K562 (cell line): ENCODE data around the gene NTSR1. TPM values are rescaled to one million over a fixed set of nuclear protein-coding genes. Genes with fewer than 3 reads are reported as not detected.

Experiments
- ARID2 ChIP-seq: fragments of 450-650 bp; IDR thresholded peaks from 2 replicates; pipeline ENCODE4 v1.6.1; 2017; ENCODE audit warnings: antibody characterized with exemption, mild to moderate bottlenecking
- CBFA2T2 ChIP-seq: fragments of 450-650 bp; conservative IDR thresholded peaks from 2 replicates; pipeline ENCODE4 v1.6.1; 2017; ENCODE audit warnings: mild to moderate bottlenecking
- CBX5 ChIP-seq: IDR thresholded peaks from 2 replicates; pipeline ENCODE4 v1.6.1; 2014; ENCODE audit warnings: low read depth, borderline replicate concordance
- CREM ChIP-seq: IDR thresholded peaks from 2 replicates; pipeline ENCODE4 v1.6.1; 2014; ENCODE audit warnings: antibody characterized with exemption, low read depth
- GABPA ChIP-seq: fragments of 200-800 bp; sonication (Bioruptor generic); conservative IDR thresholded peaks from 2 replicates; pipeline ENCODE4 v1.6.1; 2016; ENCODE audit warnings: low read depth, missing genetic modification characterization, missing compliant biosample characterization
- GATAD2A ChIP-seq: fragments of 450-650 bp; IDR thresholded peaks from 2 replicates; pipeline ENCODE4 v1.6.1; 2017
- HNRNPL ChIP-seq: fragments of 200-400 bp; formaldehyde crosslinking; IDR thresholded peaks from 2 replicates; pipeline ENCODE4 v1.6.1; 2017; ENCODE audit warnings: low read depth, mild to moderate bottlenecking, low read length
- ILF3 ChIP-seq: fragments of 450-650 bp; IDR thresholded peaks from 2 replicates; pipeline ENCODE4 v1.6.1; 2018; ENCODE audit warnings: antibody characterized with exemption, mild to moderate bottlenecking, moderate library complexity, borderline replicate concordance
- MAFG ChIP-seq: fragments of 450-650 bp; conservative IDR thresholded peaks from 2 replicates; pipeline ENCODE4 v1.6.1; 2016; ENCODE audit warnings: missing genetic modification characterization, missing compliant biosample characterization
- MBD2 ChIP-seq: sonication (generic); IDR thresholded peaks from 2 replicates; pipeline ENCODE4 v1.6.1; 2016; ENCODE audit warnings: low read depth, borderline replicate concordance
- MXD1 ChIP-seq: fragments of 250-450 bp; sonication (Bioruptor Pico); IDR thresholded peaks from 2 replicates; pipeline ENCODE4 v1.8.0; 2021; ENCODE audit warnings: borderline replicate concordance, mild to moderate bottlenecking, moderate library complexity; ENCODE audit not compliant: poor library complexity, severe bottlenecking
- NCOR1 ChIP-seq: fragments of 450-650 bp; IDR thresholded peaks from 2 replicates; pipeline ENCODE4 v1.6.1; 2016; ENCODE audit warnings: mild to moderate bottlenecking, moderate library complexity
- SIN3A ChIP-seq, 2 experiments: fragments of 150-350 bp in 1 of 2; IDR thresholded peaks; 2 replicates each; pipeline ENCODE4 v1.6.1; 2011 to 2016; ENCODE audit warnings: borderline replicate concordance in 2 of 2, low read depth in 2 of 2, low read length in 2 of 2, mild to moderate bottlenecking in 2 of 2, moderate library complexity in 2 of 2; ENCODE audit not compliant: control insufficient read depth in 1 of 2
- SPI1 ChIP-seq: IDR thresholded peaks from 2 replicates; pipeline ENCODE4 v1.6.1; 2011; ENCODE audit warnings: low read depth, low read length, control low read depth, borderline replicate concordance
- TAF7 ChIP-seq: fragments of 450-650 bp; IDR thresholded peaks from 2 replicates; pipeline ENCODE4 v1.6.1; 2016; ENCODE audit warnings: missing genetic modification characterization, missing compliant biosample characterization
- TBL1XR1 ChIP-seq, 2 experiments: IDR thresholded peaks; 2 replicates each; pipeline ENCODE4 v1.6.1; 2012; ENCODE audit warnings: improper control_type of control experiment in 2 of 2, low read length in 2 of 2, mild to moderate bottlenecking in 1 of 2
- U2AF2 ChIP-seq: fragments of 200-400 bp; formaldehyde crosslinking; optimal IDR thresholded peaks from 2 replicates; pipeline ENCODE3; 2017; ENCODE audit warnings: low read depth, mild to moderate bottlenecking, low read length
- ZBTB5 ChIP-seq: fragments of 450-650 bp; IDR thresholded peaks from 2 replicates; pipeline ENCODE4 v1.6.1; 2017; ENCODE audit warnings: antibody characterized with exemption
- ZNF175 ChIP-seq: fragments of 200-800 bp; sonication (Bioruptor generic); IDR thresholded peaks from 2 replicates; pipeline ENCODE4 v1.6.1; 2016; ENCODE audit warnings: low read depth, mild to moderate bottlenecking, missing genetic modification characterization, missing compliant biosample characterization
- ZNF263 ChIP-seq: sonication (generic); formaldehyde crosslinking; IDR thresholded peaks from 2 replicates; pipeline ENCODE4 v1.8.0; 2022; ENCODE audit warnings: mild to moderate bottlenecking, missing genetic modification reagents, borderline replicate concordance
- ZNF347 ChIP-seq: fragments of 450-650 bp; formaldehyde crosslinking; IDR thresholded peaks from 2 replicates; pipeline ENCODE4 v1.4.0; 2020; ENCODE audit warnings: low read depth, mild to moderate bottlenecking, moderate library complexity
- ZNF655 ChIP-seq: fragments of 250-450 bp; sonication (Bioruptor Pico); IDR thresholded peaks from 2 replicates; pipeline ENCODE4 v1.5.0; 2021
- ZNF695 ChIP-seq: fragments of 450-650 bp; formaldehyde crosslinking; IDR thresholded peaks from 2 replicates; pipeline ENCODE4 v1.4.0; 2020; ENCODE audit warnings: mild to moderate bottlenecking, moderate library complexity
- polyA plus RNA-seq, 8 experiments: library from polyadenylated mRNA; depleted of rRNA in 4 of 8; stranded (reverse) in 5 of 8; unstranded in 3 of 8; fragments of >200 nt; fragmentation: Nextera tagmentation in 2 of 8; fragmentation: Illumina TruSeq in 1 of 8; extraction: Ambion mirVana in 2 of 8; extraction: Trizol in 1 of 8; gene quantifications; 2 replicates each; pipeline versions ENCODE4 v1.2.1 to v1.2.3, GENCODE V29; 2011 to 2014; ENCODE audit warnings: inconsistent platforms in 1 of 8, missing spikeins in 1 of 8
- total RNA-seq, 7 experiments: library from RNA; depleted of rRNA in 6 of 7; stranded (reverse); fragments of >200 nt in 6 of 7; fragmentation: Illumina TruSeq in 2 of 7; extraction: Trizol in 2 of 7; gene quantifications; 2 replicates each; pipeline versions ENCODE4 v1.2.1 to v1.2.3, GENCODE V29; 2011 to 2021; ENCODE audit warnings: low replicate concordance in 1 of 7
- TF ChIP-seq, protein P1 (sequence below): sonication (generic); formaldehyde crosslinking; IDR thresholded peaks from 2 replicates; pipeline ENCODE4 v1.8.0; 2022; ENCODE audit warnings: mild to moderate bottlenecking, missing genetic modification reagents
- TF ChIP-seq, protein P2 (sequence below), 2 experiments: fragments of 450-650 bp; IDR thresholded peaks; 2 replicates each; pipeline ENCODE4 v1.6.1; 2016

NTSR1 gene
- total and polyA plus RNA-seq, 9 of the 15 experiments (the other 6 are each of a cell fraction or from before 2014, with no cell fraction given) = 0.04 to 0.40 (median 0.13) TPM; not detected in 3

- TF ChIP-seq, protein P1, sequence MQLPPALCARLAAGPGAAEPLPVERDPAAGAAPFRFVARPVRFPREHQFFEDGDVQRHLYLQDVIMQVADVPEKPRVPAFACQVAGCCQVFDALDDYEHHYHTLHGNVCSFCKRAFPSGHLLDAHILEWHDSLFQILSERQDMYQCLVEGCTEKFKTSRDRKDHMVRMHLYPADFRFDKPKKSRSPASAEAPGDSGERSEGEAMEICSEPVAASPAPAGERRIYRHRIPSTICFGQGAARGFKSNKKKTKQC (CRISPR knock-in tag) = no peak
- TF ChIP-seq MAFG = no peak
- no peak for TF ChIP-seq TBL1XR1 (IDR thresholded peaks at IDR 0.05; ENCODE audit: low read length in 2 of 2)
- TF ChIP-seq ZNF347 (CRISPR knock-in tag) = no peak
- no peak for TF ChIP-seq CBX5
- TF ChIP-seq CBFA2T2 = no peak
- TF ChIP-seq NCOR1 = no peak
- peak; percentile 92 for TF ChIP-seq ZNF263 (CRISPR knock-in tag)
- TF ChIP-seq ZBTB5 = no peak
- TF ChIP-seq, protein P2, sequence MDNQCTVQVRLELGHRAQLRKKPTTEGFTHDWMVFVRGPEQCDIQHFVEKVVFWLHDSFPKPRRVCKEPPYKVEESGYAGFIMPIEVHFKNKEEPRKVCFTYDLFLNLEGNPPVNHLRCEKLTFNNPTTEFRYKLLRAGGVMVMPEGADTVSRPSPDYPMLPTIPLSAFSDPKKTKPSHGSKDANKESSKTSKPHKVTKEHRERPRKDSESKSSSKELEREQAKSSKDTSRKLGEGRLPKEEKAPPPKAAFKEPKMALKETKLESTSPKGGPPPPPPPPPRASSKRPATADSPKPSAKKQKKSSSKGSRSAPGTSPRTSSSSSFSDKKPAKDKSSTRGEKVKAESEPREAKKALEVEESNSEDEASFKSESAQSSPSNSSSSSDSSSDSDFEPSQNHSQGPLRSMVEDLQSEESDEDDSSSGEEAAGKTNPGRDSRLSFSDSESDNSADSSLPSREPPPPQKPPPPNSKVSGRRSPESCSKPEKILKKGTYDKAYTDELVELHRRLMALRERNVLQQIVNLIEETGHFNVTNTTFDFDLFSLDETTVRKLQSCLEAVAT (IDR thresholded peaks at IDR 0.05) = no peak
- no peak for TF ChIP-seq U2AF2
- TF ChIP-seq SIN3A (IDR thresholded peaks at IDR 0.05; ENCODE audit: borderline replicate concordance in 2 of 2, control insufficient read depth in 1 of 2, low read depth in 2 of 2, low read length in 2 of 2) = peak in 1 of 2 experiments; percentile 86; a peak in 1 of 4 replicates
- no peak for TF ChIP-seq ZNF655 (CRISPR knock-in tag)
- 0 out of 2 replicates have a peak, but pooled peaks have one; percentile 56 for TF ChIP-seq GATAD2A
- TF ChIP-seq GABPA = 0 out of 2 replicates have a peak, but pooled peaks have one; percentile 36
- TF ChIP-seq CREM = peak; percentile 36; the same call in 1 of the 2 replicates
- peak; percentile 34 for TF ChIP-seq MXD1
- TF ChIP-seq ZNF175 (CRISPR knock-in tag) = no peak
- no peak for TF ChIP-seq ARID2
- no peak for TF ChIP-seq SPI1
- no peak for TF ChIP-seq ZNF695
- TF ChIP-seq HNRNPL = no peak
- TF ChIP-seq MBD2 = no peak; the same call in 1 of the 2 replicates
- TF ChIP-seq TAF7 (tag) = no peak
- TF ChIP-seq ILF3 = no peak
Measured at GRCh38 chr20:62804627-62805154, 96.1 kb downstream of the NTSR1 start, which contains the start of gene OGFR (continued).
